ENCODE data around the gene AAMDC. TPM values are rescaled to one million over a fixed set of nuclear protein-coding genes. Genes with fewer than 3 reads are reported as not detected.
A peak's percentile ranks its signal among the peaks of the same experiment; 100 is the strongest.

AAMDC gene
- total and polyA plus RNA-seq, 2 of the 13 experiments (the other 11 are each of a cell fraction or from before 2014, with no cell fraction given): 18.1 to 35.6 TPM

DNA sequence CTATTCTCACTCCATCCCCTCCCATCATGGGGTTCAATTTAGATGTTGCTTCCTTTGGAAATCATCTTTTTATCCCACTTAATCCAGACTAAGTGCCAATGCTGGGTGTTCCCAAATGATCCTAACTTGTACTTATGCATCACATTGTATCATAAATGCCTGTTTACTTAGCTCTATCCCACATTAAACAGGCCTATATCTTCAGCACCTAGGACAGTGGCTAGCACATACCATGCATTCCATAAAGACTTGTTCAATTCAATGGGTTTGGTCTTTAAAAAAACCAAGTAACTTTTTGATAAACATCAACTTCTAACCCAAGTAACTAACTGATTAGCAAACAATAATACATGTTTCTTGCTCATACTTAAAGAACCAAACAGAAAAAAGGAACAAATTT lies 41.0 kb upstream of the AAMDC start (continued):
- TF ChIP-seq ZNF496 (CRISPR knock-in tag; IDR thresholded peaks at IDR 0.05; ENCODE audit: insufficient replicate concordance): no peak
- TF ChIP-seq PCBP1 (IDR thresholded peaks at IDR 0.05; ENCODE audit: borderline replicate concordance, low read depth, low read length): no peak
- peak; percentile 57 for TF ChIP-seq SAP130 (CRISPR knock-in tag; IDR thresholded peaks at IDR 0.05; ENCODE audit: low read depth)
- TF ChIP-seq MED13 (CRISPR knock-in tag; IDR thresholded peaks at IDR 0.05): no peak
- no peak for TF ChIP-seq SNAPC4 (CRISPR knock-in tag; IDR thresholded peaks at IDR 0.05)
- 0 out of 2 replicates have a peak, but pooled peaks have one; percentile 45 for TF ChIP-seq HOMEZ (CRISPR knock-in tag; IDR thresholded peaks at IDR 0.05; ENCODE audit: low read depth)
- TF ChIP-seq ATM (IDR thresholded peaks at IDR 0.05; ENCODE audit: borderline replicate concordance): no peak
- 0 out of 2 replicates have a peak, but pooled peaks have one; percentile 16 for TF ChIP-seq MIXL1 (CRISPR knock-in tag; IDR thresholded peaks at IDR 0.05)
- TF ChIP-seq ZNF891 (CRISPR knock-in tag; IDR thresholded peaks at IDR 0.05): no peak
- TF ChIP-seq ZSCAN9 (CRISPR knock-in tag; IDR thresholded peaks at IDR 0.05; ENCODE audit: borderline replicate concordance): peak; percentile 83
- TF ChIP-seq SOX5 (CRISPR knock-in tag; IDR thresholded peaks at IDR 0.05; ENCODE audit: borderline replicate concordance): 0 out of 2 replicates have a peak, but pooled peaks have one; percentile 18
- no peak for TF ChIP-seq FOXA1 (IDR thresholded peaks at IDR 0.05)
- peak; percentile 41; the same call in 1 of the 2 replicates for TF ChIP-seq FOXA1 (CRISPR knock-in tag; IDR thresholded peaks at IDR 0.05)
- peak; percentile 99 for TF ChIP-seq TEAD3 (CRISPR knock-in tag; optimal IDR thresholded peaks at IDR 0.05; ENCODE audit: borderline replicate concordance)
- TF ChIP-seq ZNF792 (CRISPR knock-in tag; IDR thresholded peaks at IDR 0.05): 0 out of 2 replicates have a peak, but pooled peaks have one; percentile 50
- TF ChIP-seq ELF3 (CRISPR knock-in tag; IDR thresholded peaks at IDR 0.05): 0 out of 2 replicates have a peak, but pooled peaks have one; percentile 25
- TF ChIP-seq RARG (CRISPR knock-in tag; IDR thresholded peaks at IDR 0.05; ENCODE audit: low read depth): no peak
- TF ChIP-seq HDAC6 (IDR thresholded peaks at IDR 0.05; ENCODE audit: low read depth, low read length): no peak
- TF ChIP-seq REST (IDR thresholded peaks at IDR 0.05; ENCODE audit: borderline replicate concordance in 1 of 2, low read depth in 1 of 2, low read length in 2 of 2): peak; percentile 61 to 96
- no peak for TF ChIP-seq TBP (CRISPR knock-in tag; IDR thresholded peaks at IDR 0.05)
- TF ChIP-seq, protein P1, sequence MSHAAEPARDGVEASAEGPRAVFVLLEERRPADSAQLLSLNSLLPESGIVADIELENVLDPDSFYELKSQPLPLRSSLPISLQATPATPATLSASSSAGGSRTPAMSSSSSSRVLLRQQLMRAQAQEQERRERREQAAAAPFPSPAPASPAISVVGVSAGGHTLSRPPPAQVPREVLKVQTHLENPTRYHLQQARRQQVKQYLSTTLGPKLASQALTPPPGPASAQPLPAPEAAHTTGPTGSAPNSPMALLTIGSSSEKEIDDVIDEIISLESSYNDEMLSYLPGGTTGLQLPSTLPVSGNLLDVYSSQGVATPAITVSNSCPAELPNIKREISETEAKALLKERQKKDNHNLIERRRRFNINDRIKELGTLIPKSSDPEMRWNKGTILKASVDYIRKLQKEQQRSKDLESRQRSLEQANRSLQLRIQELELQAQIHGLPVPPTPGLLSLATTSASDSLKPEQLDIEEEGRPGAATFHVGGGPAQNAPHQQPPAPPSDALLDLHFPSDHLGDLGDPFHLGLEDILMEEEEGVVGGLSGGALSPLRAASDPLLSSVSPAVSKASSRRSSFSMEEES (CRISPR knock-in tag; IDR thresholded peaks at IDR 0.05): 0 out of 2 replicates have a peak, but pooled peaks have one; percentile 39
